ENCODE data around the gene ACOT11. TPM values are rescaled to one million over a fixed set of nuclear protein-coding genes. Genes with fewer than 3 reads are reported as not detected.
A peak's percentile ranks its signal among the peaks of the same experiment; 100 is the strongest.
"Not testable (repeated sequence)": the region's sequence is repeated elsewhere in the genome, so short reads cannot be mapped to it uniquely, and the experiment has no call there.

Gene ACOT11
- total and polyA plus RNA-seq, 2 donors from 2014 or later = 24.6 to 31.1 TPM

DNA sequence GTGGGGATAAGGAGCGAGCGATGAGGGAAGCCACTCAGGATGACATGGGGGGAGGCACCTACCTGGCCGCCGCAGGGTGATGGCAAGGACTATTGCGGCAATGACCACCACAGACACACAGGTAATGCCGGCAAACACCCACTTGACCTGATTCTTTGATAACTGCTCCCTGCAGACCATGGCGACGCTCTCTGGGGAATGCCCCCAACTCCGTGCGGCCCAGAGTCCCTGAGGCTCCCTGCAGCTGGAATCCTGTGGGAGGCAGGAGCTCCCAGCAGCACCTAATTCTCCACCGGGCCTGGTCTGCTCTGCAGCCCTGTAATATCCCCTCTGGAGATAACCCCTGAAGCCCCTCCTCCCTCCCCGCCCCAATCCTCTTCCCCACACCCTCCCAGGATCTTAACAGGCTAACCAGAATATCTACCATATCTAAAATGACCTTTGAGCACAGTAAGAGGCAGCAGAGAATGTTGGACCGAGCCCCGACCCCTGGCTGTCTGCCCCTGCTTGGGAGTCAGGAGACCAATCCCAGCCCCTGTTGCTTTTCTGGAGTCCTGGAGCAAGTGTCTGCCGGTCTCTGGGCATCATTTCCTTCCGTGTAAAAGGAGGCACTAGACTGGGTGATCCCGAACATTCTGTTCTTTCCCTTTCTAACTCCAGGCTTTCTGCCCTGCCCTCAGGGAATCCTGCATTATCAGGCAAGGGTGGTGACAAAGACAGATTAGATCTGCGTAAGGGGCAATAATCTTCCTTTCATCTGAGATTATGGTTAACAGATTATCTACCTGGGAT, 75.4 kb downstream of the ACOT11 start, which contains the start of gene FAM151A:
TSS of gene FAM151A (minus strand) at position 310 of the 792 bp plus-strand sequence. CDS start at position 180, 130 bp downstream.
- no peaks in the 10 kb centered on the region for H3K36me3 ChIP-seq (ENCODE audit: control insufficient read depth in 2 of 3, insufficient read depth in 3 of 3, low read length in 3 of 3)
- peak within 1 kb of the TSS in 2 of 3 donors; percentile 53 to 60 for H3K4me3 ChIP-seq (ENCODE audit: low read length in 3 of 3)
- H3K9me3 ChIP-seq (ENCODE audit: control insufficient read depth in 2 of 3, insufficient read depth in 1 of 3, low read length in 3 of 3) = no peaks in the 10 kb centered on the region
- TF ChIP-seq, protein P1, sequence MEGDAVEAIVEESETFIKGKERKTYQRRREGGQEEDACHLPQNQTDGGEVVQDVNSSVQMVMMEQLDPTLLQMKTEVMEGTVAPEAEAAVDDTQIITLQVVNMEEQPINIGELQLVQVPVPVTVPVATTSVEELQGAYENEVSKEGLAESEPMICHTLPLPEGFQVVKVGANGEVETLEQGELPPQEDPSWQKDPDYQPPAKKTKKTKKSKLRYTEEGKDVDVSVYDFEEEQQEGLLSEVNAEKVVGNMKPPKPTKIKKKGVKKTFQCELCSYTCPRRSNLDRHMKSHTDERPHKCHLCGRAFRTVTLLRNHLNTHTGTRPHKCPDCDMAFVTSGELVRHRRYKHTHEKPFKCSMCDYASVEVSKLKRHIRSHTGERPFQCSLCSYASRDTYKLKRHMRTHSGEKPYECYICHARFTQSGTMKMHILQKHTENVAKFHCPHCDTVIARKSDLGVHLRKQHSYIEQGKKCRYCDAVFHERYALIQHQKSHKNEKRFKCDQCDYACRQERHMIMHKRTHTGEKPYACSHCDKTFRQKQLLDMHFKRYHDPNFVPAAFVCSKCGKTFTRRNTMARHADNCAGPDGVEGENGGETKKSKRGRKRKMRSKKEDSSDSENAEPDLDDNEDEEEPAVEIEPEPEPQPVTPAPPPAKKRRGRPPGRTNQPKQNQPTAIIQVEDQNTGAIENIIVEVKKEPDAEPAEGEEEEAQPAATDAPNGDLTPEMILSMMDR (IDR thresholded peaks at IDR 0.05; ENCODE audit: borderline replicate concordance, extremely low read depth, insufficient read depth) = no peak
- DNase-seq (peak in 1 of 5 donors; percentile 32), FAIRE-seq (no peak)
- peak within 1 kb of the TSS; percentile 23 to 57 for H3K27ac ChIP-seq (ENCODE audit: low read depth in 2 of 2, low read length in 2 of 2)
- intact Hi-C loops (cut with DNase I) = no loop called here
- H3K4me1 ChIP-seq (ENCODE audit: control insufficient read depth in 2 of 3, insufficient read depth in 2 of 3, low read depth in 1 of 3, low read length in 3 of 3) = peaks cover 0 to 6% (median 5%) of the 10 kb centered on the region in 3 donors
- H3K9ac ChIP-seq (ENCODE audit: low read length in 3 of 3) = no peak within 1 kb of the TSS
- H3K27me3 ChIP-seq (ENCODE audit: control insufficient read depth, insufficient read depth, low read length) = no peaks in the 10 kb centered on the region

DNA sequence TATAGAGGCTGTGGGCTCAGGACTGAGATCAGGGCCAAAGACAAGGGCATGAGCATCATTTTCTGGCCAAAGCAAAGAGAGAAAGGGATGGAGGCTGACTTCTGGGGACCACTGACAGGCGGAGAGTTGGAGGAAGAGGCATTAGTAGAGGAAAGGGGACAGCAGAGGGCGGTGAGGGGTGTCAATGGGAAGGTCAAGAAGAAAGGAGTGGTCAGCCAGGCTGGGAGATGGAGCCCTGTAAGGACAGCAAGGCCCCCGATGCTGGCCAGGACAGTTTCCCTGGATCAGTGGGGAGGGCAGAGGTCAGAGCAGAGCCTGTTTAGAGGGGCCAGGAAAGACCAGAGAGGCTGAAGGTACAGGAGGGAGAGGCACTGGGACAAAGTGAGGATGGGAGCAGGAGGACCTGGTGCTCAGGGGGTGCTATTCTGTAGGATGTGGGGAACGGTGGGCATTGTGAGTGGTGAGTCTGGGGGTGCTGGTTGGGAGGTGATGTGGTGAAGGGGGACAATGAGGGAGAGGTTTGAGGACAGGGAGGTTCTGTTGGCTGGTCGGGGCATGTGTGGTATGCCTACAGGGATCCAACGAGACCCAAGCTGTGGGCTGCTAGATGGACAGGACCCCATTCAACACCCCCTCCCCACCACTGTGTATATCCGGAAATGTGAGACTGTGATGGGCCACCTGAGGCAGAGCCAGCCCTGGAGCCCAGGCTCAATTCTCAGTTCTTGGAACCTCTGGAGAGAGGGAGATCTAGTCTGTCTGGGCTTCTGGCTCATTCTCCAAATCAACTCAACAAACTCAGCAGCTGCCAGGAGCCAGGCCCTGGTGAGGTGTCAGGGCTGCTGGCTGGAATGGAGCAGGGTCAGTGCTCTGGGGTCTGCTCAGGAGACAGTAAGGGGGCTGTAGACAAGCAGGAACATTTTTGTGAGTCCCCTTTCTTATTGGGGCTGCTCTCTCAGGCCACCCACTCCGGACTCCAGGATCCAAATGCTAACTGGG, 76.7 kb downstream of the ACOT11 start:
- Histone ChIP-seq H3K4me1 (ENCODE audit: control insufficient read depth in 2 of 3, insufficient read depth in 2 of 3, low read depth in 1 of 3, low read length in 3 of 3) (peaks cover 0 to under 1% (median 0%) of the 10 kb centered on the region in 3 donors), H3K9ac (ENCODE audit: low read length in 3 of 3) (no peak overlapping the region), H3K4me3 (ENCODE audit: low read length in 3 of 3) (no peak overlapping the region), H3K9me3 (ENCODE audit: control insufficient read depth in 2 of 3, insufficient read depth in 1 of 3, low read length in 3 of 3) (no peaks in the 10 kb centered on the region), H3K27ac (ENCODE audit: low read depth in 2 of 2, low read length in 2 of 2) (no peak overlapping the region), H3K27me3 (ENCODE audit: control insufficient read depth, insufficient read depth, low read length) (no peaks in the 10 kb centered on the region), H3K36me3 (ENCODE audit: control insufficient read depth in 2 of 3, insufficient read depth in 3 of 3, low read length in 3 of 3) (no peaks in the 10 kb centered on the region)
- DNase-seq (no peak), FAIRE-seq (no peak)
- TF ChIP-seq, protein P1 (IDR thresholded peaks at IDR 0.05; ENCODE audit: borderline replicate concordance, extremely low read depth, insufficient read depth) = no peak
- intact Hi-C loops (cut with DNase I) = no loop called here

DNA sequence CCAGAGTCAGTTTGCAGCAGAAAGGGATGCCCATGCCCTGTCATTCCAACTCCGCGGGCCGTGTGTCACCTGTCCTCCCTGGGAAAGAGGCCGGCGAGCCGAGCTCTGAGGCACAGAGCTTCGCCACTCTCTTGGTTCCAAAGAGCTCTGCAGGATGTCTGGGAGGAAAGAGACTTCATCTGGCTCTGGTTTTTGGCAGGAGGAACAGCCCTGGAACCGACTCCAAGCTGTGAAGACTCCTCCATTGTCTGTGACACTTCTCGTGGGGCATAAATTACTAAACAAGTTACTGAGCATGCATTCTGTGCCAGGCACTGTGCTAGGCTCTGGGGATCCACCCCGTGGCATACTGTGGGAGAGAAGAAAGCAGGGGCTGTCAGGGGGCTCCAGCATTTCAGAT, 79.2 kb downstream of the ACOT11 start:
- Histone ChIP-seq H3K9ac (ENCODE audit: low read length in 3 of 3) (no peak overlapping the region), H3K36me3 (ENCODE audit: control insufficient read depth in 2 of 3, insufficient read depth in 3 of 3, low read length in 3 of 3) (no peaks in the 10 kb centered on the region), H3K9me3 (ENCODE audit: control insufficient read depth in 2 of 3, insufficient read depth in 1 of 3, low read length in 3 of 3) (no peaks in the 10 kb centered on the region), H3K27ac (ENCODE audit: low read depth in 2 of 2, low read length in 2 of 2) (no peak overlapping the region), H3K4me3 (ENCODE audit: low read length in 3 of 3) (no peak overlapping the region), H3K27me3 (ENCODE audit: control insufficient read depth, insufficient read depth, low read length) (no peaks in the 10 kb centered on the region), H3K4me1 (ENCODE audit: control insufficient read depth in 2 of 3, insufficient read depth in 2 of 3, low read depth in 1 of 3, low read length in 3 of 3) (no peaks in the 10 kb centered on the region)
- intact Hi-C loops (cut with DNase I) = no loop called here
- TF ChIP-seq, protein P1 (IDR thresholded peaks at IDR 0.05; ENCODE audit: borderline replicate concordance, extremely low read depth, insufficient read depth) = no peak
- no peak for FAIRE-seq
- no peak for DNase-seq

- H3K27me3 ChIP-seq (ENCODE audit: control insufficient read depth, insufficient read depth, low read length); FAIRE-seq; intact Hi-C loops (cut with DNase I); H3K36me3 ChIP-seq (ENCODE audit: control insufficient read depth in 2 of 3, insufficient read depth in 3 of 3, low read length in 3 of 3); H3K9ac ChIP-seq (ENCODE audit: low read length in 3 of 3); H3K4me3 ChIP-seq (ENCODE audit: low read length in 3 of 3); DNase-seq; H3K27ac ChIP-seq (ENCODE audit: low read depth in 2 of 2, low read length in 2 of 2); H3K4me1 ChIP-seq (ENCODE audit: control insufficient read depth in 2 of 3, insufficient read depth in 2 of 3, low read depth in 1 of 3, low read length in 3 of 3); H3K9me3 ChIP-seq (ENCODE audit: control insufficient read depth in 2 of 3, insufficient read depth in 1 of 3, low read length in 3 of 3): not testable (repeated sequence)
These were observed 87.8 kb downstream of the ACOT11 start for GRCh38 chr1:54635804-54636203.

DNA sequence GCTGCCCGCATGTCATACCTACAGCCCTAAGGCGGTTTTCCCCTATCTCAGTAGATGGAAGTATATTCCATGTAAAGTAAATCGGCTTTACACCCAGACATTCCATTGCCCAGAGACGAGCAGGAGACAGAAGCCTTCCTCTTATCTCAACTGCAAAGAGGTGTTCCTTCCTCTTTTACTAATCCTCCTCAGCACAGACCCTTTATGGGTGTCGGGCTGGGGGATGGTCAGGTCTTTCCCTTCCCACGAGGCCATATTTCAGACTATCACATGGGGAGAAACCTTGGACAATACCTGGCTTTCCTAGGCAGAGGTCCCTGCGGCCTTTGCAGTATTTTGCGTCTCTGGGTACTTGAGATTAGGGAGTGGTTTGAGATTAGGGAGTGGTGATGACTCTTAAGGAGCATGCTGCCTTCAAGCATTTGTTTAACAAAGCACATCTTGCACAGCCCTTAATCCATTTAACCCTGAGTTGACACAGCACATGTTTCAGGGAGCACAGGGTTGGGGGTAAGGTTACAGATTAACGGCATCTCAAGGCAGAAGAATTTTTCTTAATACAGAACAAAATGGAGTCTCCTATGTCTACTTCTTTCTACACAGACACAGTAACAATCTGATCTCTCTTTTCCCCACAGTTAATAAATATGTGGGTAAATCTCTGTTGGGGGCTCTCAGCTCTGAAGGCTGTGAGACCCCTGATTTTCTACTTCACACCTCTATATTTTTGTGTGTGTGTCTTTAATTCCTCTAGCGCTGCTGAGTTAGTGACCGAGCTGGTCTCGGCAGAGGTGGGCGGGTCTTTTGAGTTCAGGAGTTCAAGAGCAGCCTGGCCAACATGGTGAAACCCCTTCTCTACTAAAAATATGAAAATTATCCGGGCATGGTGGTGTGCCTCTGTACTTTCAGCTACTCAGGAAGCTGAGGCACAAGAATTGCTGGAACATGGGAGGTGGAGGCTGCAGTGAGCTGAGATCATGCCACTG, 88.7 kb downstream of the ACOT11 start:
- H3K27me3 ChIP-seq (ENCODE audit: control insufficient read depth, insufficient read depth, low read length); intact Hi-C loops (cut with DNase I); H3K9ac ChIP-seq (ENCODE audit: low read length in 3 of 3); FAIRE-seq; H3K9me3 ChIP-seq (ENCODE audit: control insufficient read depth in 2 of 3, insufficient read depth in 1 of 3, low read length in 3 of 3); H3K4me3 ChIP-seq (ENCODE audit: low read length in 3 of 3); H3K4me1 ChIP-seq (ENCODE audit: control insufficient read depth in 2 of 3, insufficient read depth in 2 of 3, low read depth in 1 of 3, low read length in 3 of 3); H3K36me3 ChIP-seq (ENCODE audit: control insufficient read depth in 2 of 3, insufficient read depth in 3 of 3, low read length in 3 of 3); DNase-seq; H3K27ac ChIP-seq (ENCODE audit: low read depth in 2 of 2, low read length in 2 of 2): not testable (repeated sequence)
